GM10847 (cell line): ENCODE results near the gene CSTPP1.

Source experiments
- POLR2A ChIP-seq: IDR thresholded peaks from 2 replicates; pipeline ENCODE4 v1.6.1; 2011; ENCODE audit not compliant: insufficient read length; ENCODE audit errors: extremely low read depth

CSTPP1 gene

GRCh38 chr11:47087801-47088200 is 151.2 kb downstream of the CSTPP1 start:
- TF ChIP-seq POLR2A: no peak

GRCh38 chr11:47093541-47093940 is 157.0 kb downstream of the CSTPP1 start:
- TF ChIP-seq POLR2A: no peak

- no peak for TF ChIP-seq POLR2A
Measured at GRCh38 chr11:47099214-47099917, 162.8 kb downstream of the CSTPP1 start.

GRCh38 chr11:47099918-47100315 is 163.4 kb downstream of the CSTPP1 start:
- no peak for TF ChIP-seq POLR2A

- TF ChIP-seq POLR2A: no peak
Measured at GRCh38 chr11:47101406-47101805, 164.8 kb downstream of the CSTPP1 start.

- TF ChIP-seq POLR2A: no peak
Measured at GRCh38 chr11:47104261-47104950, 167.8 kb downstream of the CSTPP1 start.

GRCh38 chr11:47105541-47105940 is 169.0 kb downstream of the CSTPP1 start:
- no peak for TF ChIP-seq POLR2A

- TF ChIP-seq POLR2A: no peak
Measured at GRCh38 chr11:47105974-47106373, 169.4 kb downstream of the CSTPP1 start.

- TF ChIP-seq POLR2A: no peak
Measured at GRCh38 chr11:47106798-47107411, 170.3 kb downstream of the CSTPP1 start.

- TF ChIP-seq POLR2A: no peak
Measured at GRCh38 chr11:47107744-47108143, 171.2 kb downstream of the CSTPP1 start.

GRCh38 chr11:47108214-47108613 is 171.7 kb downstream of the CSTPP1 start:
- TF ChIP-seq POLR2A: no peak

GRCh38 chr11:47109051-47109726 is 172.6 kb downstream of the CSTPP1 start:
- TF ChIP-seq POLR2A: no peak

GRCh38 chr11:47109727-47110246 is 173.2 kb downstream of the CSTPP1 start:
- TF ChIP-seq POLR2A: no peak

GRCh38 chr11:47111318-47111804 is 174.8 kb downstream of the CSTPP1 start:
- TF ChIP-seq POLR2A: no peak

- no peak for TF ChIP-seq POLR2A
Measured at GRCh38 chr11:47121056-47121455, 184.5 kb downstream of the CSTPP1 start.
